ENCODE results near the gene SPATA24.

SPATA24 gene

GRCh38 chr5:139416651-139417050 is 12.8 kb upstream of the SPATA24 start:
- no peak overlapping the region for H3K4me3 ChIP-seq (ENCODE audit: low read depth, low read length)
- no peak for DNase-seq (ENCODE audit: low read depth)
- TF ChIP-seq, protein P1, sequence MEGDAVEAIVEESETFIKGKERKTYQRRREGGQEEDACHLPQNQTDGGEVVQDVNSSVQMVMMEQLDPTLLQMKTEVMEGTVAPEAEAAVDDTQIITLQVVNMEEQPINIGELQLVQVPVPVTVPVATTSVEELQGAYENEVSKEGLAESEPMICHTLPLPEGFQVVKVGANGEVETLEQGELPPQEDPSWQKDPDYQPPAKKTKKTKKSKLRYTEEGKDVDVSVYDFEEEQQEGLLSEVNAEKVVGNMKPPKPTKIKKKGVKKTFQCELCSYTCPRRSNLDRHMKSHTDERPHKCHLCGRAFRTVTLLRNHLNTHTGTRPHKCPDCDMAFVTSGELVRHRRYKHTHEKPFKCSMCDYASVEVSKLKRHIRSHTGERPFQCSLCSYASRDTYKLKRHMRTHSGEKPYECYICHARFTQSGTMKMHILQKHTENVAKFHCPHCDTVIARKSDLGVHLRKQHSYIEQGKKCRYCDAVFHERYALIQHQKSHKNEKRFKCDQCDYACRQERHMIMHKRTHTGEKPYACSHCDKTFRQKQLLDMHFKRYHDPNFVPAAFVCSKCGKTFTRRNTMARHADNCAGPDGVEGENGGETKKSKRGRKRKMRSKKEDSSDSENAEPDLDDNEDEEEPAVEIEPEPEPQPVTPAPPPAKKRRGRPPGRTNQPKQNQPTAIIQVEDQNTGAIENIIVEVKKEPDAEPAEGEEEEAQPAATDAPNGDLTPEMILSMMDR (conservative IDR thresholded peaks at IDR 0.05; ENCODE audit: low read depth, low read length), result no peak

- H3K4me3 ChIP-seq (ENCODE audit: low read depth, low read length), result no peak overlapping the region
- TF ChIP-seq, protein P1 (conservative IDR thresholded peaks at IDR 0.05; ENCODE audit: low read depth, low read length), result no peak
- DNase-seq (ENCODE audit: low read depth), result no peak
These were observed 12.0 kb upstream of the SPATA24 start for GRCh38 chr5:139415869-139416268.

GRCh38 chr5:139415221-139415861 is 11.5 kb upstream of the SPATA24 start:
- DNase-seq (ENCODE audit: low read depth), result no peak
- TF ChIP-seq, protein P1 (conservative IDR thresholded peaks at IDR 0.05; ENCODE audit: low read depth, low read length), result no peak
- no peak overlapping the region for H3K4me3 ChIP-seq (ENCODE audit: low read depth, low read length)

DNA sequence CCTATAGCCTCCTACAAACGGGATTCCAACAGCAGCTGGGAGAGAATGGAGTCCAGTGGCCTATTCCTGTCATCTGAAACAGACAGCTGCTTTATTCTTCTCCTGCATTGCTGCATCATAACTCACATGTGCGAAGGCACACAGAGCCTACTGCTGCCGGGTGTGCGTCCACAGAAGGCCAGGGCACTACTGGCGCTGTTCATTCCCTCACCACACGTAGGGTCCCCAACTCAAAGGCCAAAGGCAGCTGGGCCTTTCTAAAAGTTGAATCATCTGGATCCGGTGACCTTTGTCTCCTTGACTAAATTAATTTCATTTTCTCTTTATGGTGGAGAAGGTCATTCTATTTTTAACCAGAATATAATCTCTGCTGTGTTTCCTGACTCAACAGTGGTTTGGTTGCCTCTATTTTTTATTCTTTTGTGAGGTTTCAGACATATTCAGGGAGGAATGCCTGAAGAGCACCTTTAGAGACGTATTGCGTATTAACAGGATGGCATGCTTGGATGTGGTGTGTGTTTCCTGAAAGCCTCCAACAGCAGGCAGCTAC is 10.8 kb upstream of the SPATA24 start:
- DNase-seq (ENCODE audit: low read depth), result no peak
- H3K4me3 ChIP-seq (ENCODE audit: low read depth, low read length), result no peak overlapping the region
- TF ChIP-seq, protein P1 (conservative IDR thresholded peaks at IDR 0.05; ENCODE audit: low read depth, low read length), result no peak

DNA sequence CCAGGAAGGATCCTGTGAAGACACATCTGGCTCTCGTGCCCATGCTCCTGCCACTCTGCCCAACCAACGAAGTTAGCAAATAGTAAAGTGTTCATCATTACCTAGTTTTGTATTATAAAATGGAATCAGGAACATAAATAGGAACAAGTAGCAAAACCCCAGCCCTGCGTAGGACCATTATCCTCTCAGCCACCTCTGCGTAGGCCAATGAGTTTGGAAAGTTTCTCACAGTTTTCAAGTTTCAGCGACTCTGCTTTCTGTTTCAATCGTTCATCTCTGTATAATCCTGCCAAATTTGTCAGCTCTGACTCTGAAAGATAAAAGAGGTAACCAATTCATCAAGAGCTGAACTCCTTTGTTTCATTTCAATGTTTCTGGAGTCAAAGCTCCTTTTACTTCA is 10.1 kb upstream of the SPATA24 start:
- H3K4me3 ChIP-seq (ENCODE audit: low read depth, low read length), result no peak overlapping the region
- no peak for DNase-seq (ENCODE audit: low read depth)
- TF ChIP-seq, protein P1 (conservative IDR thresholded peaks at IDR 0.05; ENCODE audit: low read depth, low read length), result no peak

DNA sequence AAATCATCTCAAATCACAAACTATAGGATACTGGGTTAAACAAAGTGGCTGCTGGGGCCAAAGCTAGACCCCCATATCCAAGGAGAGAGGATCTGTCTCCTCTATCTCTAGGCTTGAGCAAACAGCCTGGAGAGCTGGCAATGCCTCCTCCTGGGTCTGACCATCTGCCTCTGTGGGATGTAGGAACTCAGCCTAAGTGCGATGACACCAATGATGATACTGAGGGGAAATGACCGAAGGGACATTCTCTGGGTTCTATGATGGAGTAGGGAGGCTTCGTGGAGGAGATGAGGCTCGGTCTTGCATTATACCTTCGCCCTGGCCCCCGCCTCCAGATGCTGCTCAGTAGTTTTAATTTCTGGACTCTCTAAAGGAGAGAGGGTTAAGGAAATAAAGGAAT is 9.3 kb upstream of the SPATA24 start:
- TF ChIP-seq, protein P1 (conservative IDR thresholded peaks at IDR 0.05; ENCODE audit: low read depth, low read length), result no peak
- no peak overlapping the region for H3K4me3 ChIP-seq (ENCODE audit: low read depth, low read length)
- DNase-seq (ENCODE audit: low read depth), result no peak
